Retinal pigment epithelial cell (primary cell): ENCODE measurements around the gene MILR1.

Source experiments
- DNase-seq: peaks from one replicate; pipeline ENCODE4 v3.0.0-alpha.2; 2010; ENCODE audit warnings: low read depth
- H3K4me3 ChIP-seq: 2 replicates; pipeline ENCODE4 v1.5.1; 2011; ENCODE audit warnings: mild to moderate bottlenecking, low read length, control low read depth, moderate library complexity
- CTCF ChIP-seq: conservative IDR thresholded peaks from 2 replicates; pipeline ENCODE4 v1.5.1; 2011; ENCODE audit warnings: low read depth, low read length, control low read depth, inconsistent platforms

Gene MILR1

GRCh38 chr17:64448665-64449512, at the start of gene MILR1:
TSS of gene MILR1 (plus strand) at chr17:64449115. CDS start at chr17:64449169, 54 bp downstream.
- DNase-seq: no peak
- no peak for TF ChIP-seq CTCF
- H3K4me3 ChIP-seq: no peak within 1 kb of the TSS

DNA sequence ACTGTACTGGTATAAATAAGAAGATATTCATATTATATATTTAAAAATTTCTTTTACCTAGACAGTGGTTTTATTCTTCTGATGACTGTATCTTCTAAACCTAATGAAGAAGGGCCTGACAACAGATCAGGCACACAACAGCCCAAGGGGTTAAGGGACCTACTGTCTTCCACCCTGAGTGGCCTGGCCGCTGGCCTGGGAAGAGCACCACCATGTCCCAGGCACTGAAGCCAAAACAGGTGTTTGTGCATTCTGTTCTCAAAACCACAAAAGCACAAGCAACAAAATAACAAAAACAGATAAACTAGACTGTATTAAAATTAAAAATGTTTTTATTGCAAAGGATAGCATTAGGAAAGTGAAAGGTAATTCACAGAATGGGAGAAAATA, 49.2 kb upstream of the MILR1 start:
- no peak for TF ChIP-seq CTCF
- H3K4me3 ChIP-seq: no peak overlapping the region
- DNase-seq: no peak

DNA sequence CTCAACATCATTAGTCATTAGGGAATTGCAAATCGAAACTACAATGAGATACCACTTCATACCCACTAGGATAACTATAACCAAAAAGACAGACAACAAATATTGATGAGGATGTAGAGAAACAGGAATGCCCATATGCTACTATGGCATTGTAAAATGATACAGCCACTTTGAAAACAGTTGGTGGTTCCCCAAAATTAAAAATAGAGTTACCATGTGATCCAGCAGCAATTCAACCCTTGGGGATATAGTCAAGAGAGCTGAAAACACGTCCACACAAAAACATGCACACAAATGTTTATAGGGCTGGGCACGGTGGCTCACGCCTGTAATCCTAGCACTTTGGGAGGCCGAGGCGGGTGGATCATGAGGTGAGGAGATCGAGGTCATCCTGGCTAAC, 48.3 kb upstream of the MILR1 start:
- no peak for TF ChIP-seq CTCF
- no peak overlapping the region for H3K4me3 ChIP-seq
- no peak for DNase-seq

- TF ChIP-seq CTCF: no peak
- H3K4me3 ChIP-seq: no peak overlapping the region
- DNase-seq: no peak
These were observed 47.6 kb upstream of the MILR1 start for GRCh38 chr17:64401244-64401860.

- no peak for TF ChIP-seq CTCF
- no peak for DNase-seq
These were observed 47.0 kb upstream of the MILR1 start for GRCh38 chr17:64401941-64402340.

GRCh38 chr17:64402469-64402868, 46.4 kb upstream of the MILR1 start:
- H3K4me3 ChIP-seq: no peak overlapping the region
- DNase-seq: no peak

More at GRCh38 chr17:64401941-64402340, 47.0 kb upstream of the MILR1 start:
- H3K4me3 ChIP-seq: no peak overlapping the region

More at GRCh38 chr17:64402469-64402868, 46.4 kb upstream of the MILR1 start:
- no peak for TF ChIP-seq CTCF
